GM19351 (cell line): Measurements from ENCODE around the gene PLS3.

ENCODE experiments used
- ATAC-seq: cut with Tn5 transposase; IDR thresholded peaks from one replicate; pipeline ENCODE4 v1.9.1; 2021; ENCODE audit warnings: mild to moderate bottlenecking, moderate library complexity; ENCODE audit not compliant: unreplicated experiment

PLS3 gene

GRCh38 chrX:115687595-115687994, 126.6 kb downstream of the PLS3 start:
- ATAC-seq: no peak

DNA sequence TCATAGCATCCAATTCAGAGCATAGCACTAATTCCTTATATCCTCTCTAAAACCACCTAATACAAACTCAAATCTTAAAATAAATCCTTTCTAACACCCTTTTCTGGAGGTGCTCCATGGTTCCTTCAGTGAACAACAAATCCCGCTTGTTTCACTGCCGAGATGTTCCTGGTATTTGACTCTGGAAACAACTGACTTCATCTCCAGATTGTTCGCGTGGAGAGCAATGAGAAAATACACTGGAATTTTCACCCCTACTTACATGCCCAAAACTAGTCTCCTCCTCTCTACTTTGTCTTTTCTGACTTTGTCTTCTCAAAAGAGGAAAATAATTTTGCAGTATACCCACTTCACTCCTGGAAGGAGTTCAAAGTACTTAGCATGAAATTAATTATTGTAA, 129.0 kb downstream of the PLS3 start:
- ATAC-seq: no peak

- ATAC-seq: peak; percentile 99
Measured at GRCh38 chrX:115690511-115691216, 129.7 kb downstream of the PLS3 start.

GRCh38 chrX:115693476-115693875, 132.5 kb downstream of the PLS3 start:
- no peak for ATAC-seq

- ATAC-seq: no peak
Measured at GRCh38 chrX:115694028-115694427, 133.1 kb downstream of the PLS3 start.

DNA sequence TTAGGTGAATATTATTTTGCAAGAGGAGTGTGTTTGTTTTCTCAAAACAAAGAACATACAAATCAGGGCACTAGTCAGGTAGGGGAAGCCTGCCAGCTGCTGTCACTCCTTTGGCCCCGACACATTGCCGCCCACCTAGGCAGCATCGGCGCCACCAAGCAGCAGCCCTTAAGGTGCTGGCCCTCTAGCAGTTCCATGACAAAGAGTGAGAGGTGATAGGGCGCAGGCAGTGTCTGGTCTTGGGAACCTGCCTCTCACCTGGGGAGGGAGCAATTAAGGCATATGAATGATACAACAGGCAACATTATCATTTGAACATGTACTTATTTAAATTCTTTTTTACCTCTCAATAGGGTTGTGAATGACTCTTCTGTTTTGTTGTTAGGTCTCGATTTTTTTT, 135.1 kb downstream of the PLS3 start:
- ATAC-seq: no peak

- ATAC-seq: no peak
Measured at GRCh38 chrX:115696939-115697338, 136.0 kb downstream of the PLS3 start.

DNA sequence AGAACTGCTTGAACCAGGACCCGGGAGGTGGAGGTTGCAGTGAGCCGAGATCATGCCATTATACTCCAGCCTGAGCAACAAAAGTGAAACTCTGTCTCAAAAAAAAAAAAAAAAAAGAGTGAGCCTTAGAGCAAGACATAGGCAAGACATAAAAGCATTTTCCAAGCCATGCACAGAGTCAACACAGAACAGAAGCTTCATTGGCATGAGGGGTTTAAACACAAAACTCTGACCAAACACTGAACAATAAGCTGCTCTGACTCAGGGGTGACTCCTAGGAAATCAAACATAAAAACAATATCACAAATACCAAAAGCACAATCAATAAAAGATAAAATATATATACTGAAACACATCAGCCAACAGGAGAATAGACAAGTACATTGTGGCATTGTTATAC, 136.8 kb downstream of the PLS3 start:
- ATAC-seq: no peak
